Stimulated activated CD8-positive, alpha-beta memory T cell treated with anti-CD3 and anti-CD28 coated beads, Interleukin-2, amount 100 ng/mL, for 1 hour (primary cell): ENCODE measurements around the gene MOB3B.

Experiments
- DNase-seq, 2 donors: peaks; one replicate each; pipeline ENCODE4 v3.0.0-alpha.2; 2020; ENCODE audit warnings: low read depth in 2 of 2

The MOB3B gene

DNA sequence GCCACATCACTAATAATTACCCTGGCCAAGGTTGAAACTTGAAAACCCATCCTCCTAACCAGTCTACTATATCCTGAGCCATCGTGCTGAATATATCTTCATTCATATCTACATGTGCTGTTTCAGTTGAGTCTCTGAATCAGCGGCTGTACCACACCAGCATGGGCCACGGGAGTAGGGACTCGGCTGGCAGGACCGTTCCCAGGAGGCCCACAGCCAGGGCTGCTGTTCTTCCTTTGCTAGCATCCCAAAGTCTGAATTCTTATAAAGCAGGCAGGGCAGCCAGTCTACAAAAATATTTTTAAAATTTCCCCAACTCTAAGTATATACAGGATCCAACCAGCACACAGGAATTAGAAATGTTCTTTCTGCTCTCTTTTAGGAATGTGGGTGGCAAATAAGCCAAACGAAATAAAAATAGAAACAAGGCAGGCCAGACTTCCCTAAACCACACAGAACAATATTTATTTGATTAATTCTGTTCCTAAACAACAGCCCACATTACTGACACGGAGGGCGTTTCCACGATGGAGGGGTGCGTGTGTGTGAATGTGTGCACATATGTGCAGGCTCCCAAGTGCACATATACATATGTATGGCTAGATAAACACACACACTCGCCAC is 189.8 kb downstream of the MOB3B start:
- no peak for DNase-seq

DNA sequence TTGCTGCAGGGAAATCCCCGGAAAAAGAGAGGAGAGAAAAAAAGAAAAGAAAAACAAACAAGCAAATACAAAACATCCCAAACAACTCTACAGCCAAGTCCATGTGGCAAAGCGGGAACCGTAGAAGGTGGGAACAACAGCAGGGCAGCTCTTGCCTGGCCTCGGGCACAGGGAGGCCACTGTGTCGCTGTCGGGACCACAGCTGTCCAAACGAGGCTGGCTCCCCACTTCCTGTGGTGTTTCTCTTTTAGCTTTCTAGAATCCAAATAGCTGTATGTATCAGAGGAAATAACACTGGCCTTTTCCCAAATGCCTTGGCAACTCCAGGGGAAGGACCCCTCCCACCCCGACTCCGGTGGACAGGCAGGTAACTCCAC is 191.1 kb downstream of the MOB3B start:
- no peak for DNase-seq

GRCh38 chr9:27337833-27338526 is 191.6 kb downstream of the MOB3B start:
- DNase-seq, result no peak

GRCh38 chr9:27337236-27337635 is 192.4 kb downstream of the MOB3B start:
- no peak for DNase-seq

DNA sequence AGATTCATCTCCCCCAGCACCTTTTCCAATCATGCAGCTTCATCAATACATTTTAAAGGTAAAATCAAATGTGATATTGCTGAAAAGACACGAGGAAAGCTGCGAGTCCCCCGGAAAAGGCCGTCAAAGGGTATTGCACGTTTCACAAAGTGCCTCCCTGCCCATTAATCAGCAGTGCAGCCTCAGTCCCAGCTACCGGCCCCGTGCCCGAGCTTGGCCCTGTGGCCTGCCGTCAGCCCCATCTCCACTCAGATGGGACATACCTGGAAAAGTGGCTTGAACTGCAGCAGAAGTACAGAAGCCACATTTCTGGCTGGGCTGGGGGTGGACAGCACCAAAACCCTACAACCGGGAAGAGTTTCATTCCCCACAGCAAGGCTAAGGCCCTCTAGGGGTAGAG is 192.8 kb downstream of the MOB3B start:
- DNase-seq, result no peak

- DNase-seq, result no peak
These were observed 193.5 kb downstream of the MOB3B start for GRCh38 chr9:27336126-27336525.

DNA sequence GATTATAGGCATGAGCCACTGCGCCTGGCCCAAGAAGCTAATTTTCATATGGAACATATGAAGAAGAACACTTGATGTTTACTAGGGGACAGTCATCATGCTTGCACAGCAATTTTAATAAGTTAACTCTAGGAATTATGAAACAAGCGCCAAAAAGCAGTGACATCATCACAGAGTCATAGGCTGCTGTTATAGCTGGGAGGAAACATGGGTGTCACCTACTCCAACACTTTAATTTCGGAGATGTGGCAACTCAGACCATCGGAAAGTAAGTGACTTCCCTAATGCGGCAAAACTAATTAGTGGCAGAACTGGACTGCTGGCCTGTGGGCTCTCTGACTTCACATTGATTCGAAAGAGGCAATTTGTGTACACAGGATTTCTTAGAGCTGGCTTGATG is 194.5 kb downstream of the MOB3B start:
- DNase-seq, result no peak

- peak in 1 of 2 donors; percentile 9 for DNase-seq
These were observed 196.2 kb downstream of the MOB3B start for GRCh38 chr9:27333241-27334052.

DNA sequence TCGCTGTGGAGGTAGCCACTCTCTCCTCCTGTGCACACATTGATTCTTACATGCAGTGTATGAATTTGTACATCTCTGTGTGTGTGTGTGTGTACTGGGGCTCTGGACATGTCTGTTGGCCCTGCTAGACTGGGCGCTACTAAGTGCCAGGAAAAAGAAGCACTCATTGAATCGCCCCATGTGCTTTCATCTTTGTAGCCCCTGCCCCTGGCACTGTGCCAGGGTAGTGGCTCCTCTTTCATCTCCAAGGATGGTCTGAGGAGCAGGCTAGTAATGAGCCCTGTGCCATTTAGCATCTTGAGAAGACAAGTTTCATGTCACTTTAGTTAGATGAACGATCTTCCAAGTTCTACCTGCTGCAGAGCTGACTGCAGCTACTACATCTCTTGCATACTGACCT is 198.2 kb downstream of the MOB3B start:
- DNase-seq, result no peak

- no peak for DNase-seq
These were observed 200.3 kb downstream of the MOB3B start for GRCh38 chr9:27329291-27329690.

DNA sequence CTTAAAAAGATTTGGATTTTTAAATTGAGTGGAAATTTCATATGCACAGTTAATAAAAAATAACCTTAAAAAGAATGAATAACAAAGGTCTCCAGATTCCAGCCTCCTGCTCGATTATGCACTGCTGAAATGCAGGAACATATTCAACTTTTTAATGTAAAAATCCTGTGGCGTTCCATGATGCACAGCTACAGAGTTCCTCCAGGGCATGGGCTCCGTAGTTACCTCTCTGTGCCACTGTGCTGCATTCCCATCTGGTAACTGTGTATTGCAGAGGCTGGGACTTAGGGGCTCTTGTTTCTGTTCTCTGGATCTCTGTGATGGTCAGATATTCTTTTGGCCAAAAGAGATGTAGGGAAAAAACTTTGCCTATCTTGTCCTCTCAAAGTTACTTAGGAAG is 201.1 kb downstream of the MOB3B start:
- DNase-seq, result no peak

GRCh38 chr9:27311184-27311583 is 218.4 kb downstream of the MOB3B start:
- no peak for DNase-seq

DNA sequence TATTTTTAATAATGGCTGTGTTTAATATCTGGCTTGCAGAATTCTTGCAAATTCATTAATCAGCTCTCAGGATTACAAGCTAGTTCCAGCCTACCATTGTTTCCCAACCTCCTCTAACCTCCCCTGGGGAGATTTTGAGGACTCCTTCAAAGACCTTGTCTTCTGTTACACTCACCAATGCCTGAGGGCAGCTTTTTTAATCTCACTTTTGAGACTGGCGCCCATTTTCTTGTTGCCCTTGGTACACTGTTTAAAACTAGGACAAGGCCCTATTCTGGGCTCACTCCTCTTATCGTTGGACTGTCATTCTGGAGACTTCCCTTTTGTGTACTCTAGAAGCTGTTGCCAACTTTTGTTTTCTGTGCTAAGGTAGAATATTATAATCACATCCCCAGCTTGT is 219.0 kb downstream of the MOB3B start:
- DNase-seq, result no peak

GRCh38 chr9:27308691-27309390 is 220.8 kb downstream of the MOB3B start:
- no peak for DNase-seq

DNA sequence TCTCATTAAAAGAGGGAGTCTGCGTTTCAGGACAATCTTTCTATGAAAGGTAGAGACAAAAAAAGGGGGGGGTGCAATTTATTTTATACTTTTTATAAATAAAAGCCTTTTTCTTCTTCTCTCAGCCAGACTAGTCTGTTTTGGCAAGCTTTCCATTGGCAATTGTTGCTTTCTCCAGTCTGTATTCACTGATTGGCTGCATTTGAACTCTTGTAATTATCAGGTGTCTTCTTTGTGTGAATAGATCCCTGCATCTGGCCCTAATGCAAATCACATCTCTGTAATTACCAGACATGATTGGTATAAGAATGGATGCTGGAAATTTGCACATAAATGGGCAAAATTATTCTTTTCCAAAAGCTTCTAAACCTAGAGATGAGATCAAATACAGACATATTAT is 225.1 kb downstream of the MOB3B start:
- no peak for DNase-seq

DNA sequence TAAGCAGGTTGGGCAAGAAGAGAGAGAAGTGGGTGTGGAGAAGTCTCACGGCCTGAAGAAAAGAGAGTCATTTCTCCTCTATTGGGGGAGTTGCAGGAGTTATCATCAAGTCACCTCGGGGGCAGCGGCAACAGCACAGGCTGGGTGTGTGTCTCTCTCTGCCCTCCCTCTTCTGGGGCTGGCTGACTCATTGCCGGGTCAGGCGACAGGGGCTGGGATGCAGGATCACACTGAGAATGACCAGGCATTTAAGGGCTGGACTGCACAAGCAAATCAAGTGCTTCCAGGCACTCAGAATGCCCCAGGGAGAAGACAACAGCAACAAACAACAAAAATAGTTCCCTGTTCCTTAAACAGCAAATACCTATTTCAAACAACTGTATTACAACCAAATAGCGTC is 226.4 kb downstream of the MOB3B start:
- no peak for DNase-seq

DNA sequence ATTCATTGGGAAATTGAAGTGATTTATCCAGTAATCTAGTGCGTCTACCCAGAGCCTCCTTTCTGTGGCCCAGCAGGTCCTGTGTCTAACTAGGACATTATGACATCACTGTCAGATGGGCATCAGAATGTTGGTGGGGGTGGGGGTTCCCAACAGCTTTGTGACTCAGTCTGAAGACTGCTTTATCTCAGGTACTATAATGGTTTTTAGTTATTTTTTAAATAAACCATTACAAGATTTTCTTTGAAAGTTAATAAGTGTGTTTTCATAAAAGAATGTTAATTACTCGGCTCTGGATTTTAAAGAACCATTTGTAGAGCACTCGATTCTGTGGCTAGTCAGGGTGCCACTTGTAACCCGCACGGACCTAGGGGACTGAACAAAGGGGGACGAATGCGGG is 232.6 kb downstream of the MOB3B start, which contains the start of gene EQTN:
Gene EQTN, minus strand, starts transcription at position 101 of the 400 bp plus-strand sequence. Its CDS starts 95 bp downstream, at position 6.
- no peak for DNase-seq

- DNase-seq, result no peak
These were observed 235.6 kb downstream of the MOB3B start for GRCh38 chr9:27293996-27294395.

GRCh38 chr9:27292659-27293405 is 236.8 kb downstream of the MOB3B start:
- DNase-seq, result no peak

GRCh38 chr9:27291292-27291691 is 238.3 kb downstream of the MOB3B start:
- DNase-seq, result no peak

- DNase-seq, result no peak
These were observed 247.3 kb downstream of the MOB3B start for GRCh38 chr9:27282269-27282668.
